GM19372 (cell line): ENCODE data around the gene CUX1.

ENCODE experiments used
- ATAC-seq: cut with Tn5 transposase; IDR thresholded peaks from one replicate; pipeline ENCODE4 v1.9.1; 2021; ENCODE audit warnings: mild to moderate bottlenecking, low read depth, moderate library complexity; ENCODE audit not compliant: unreplicated experiment

Gene CUX1

GRCh38 chr7:102079140-102080018, 262.0 kb downstream of the CUX1 start:
- no peak for ATAC-seq

- no peak for ATAC-seq
These were observed 262.6 kb downstream of the CUX1 start for GRCh38 chr7:102080019-102080433.

- ATAC-seq: no peak
These were observed 263.2 kb downstream of the CUX1 start for GRCh38 chr7:102080434-102081243.

GRCh38 chr7:102081244-102081627, 263.8 kb downstream of the CUX1 start:
- no peak for ATAC-seq

- no peak for ATAC-seq
These were observed 265.4 kb downstream of the CUX1 start for GRCh38 chr7:102082693-102083368.

GRCh38 chr7:102085218-102085772, 267.9 kb downstream of the CUX1 start:
- ATAC-seq: no peak

GRCh38 chr7:102089175-102090098, 272.0 kb downstream of the CUX1 start:
- ATAC-seq: no peak

GRCh38 chr7:102093599-102094315, 276.3 kb downstream of the CUX1 start:
- ATAC-seq: no peak

GRCh38 chr7:102094316-102094650, 276.9 kb downstream of the CUX1 start:
- ATAC-seq: no peak

GRCh38 chr7:102095321-102096011, 278.0 kb downstream of the CUX1 start:
- ATAC-seq: no peak

- ATAC-seq: no peak
These were observed 278.5 kb downstream of the CUX1 start for GRCh38 chr7:102096012-102096332.

GRCh38 chr7:102096706-102097427, 279.4 kb downstream of the CUX1 start:
- ATAC-seq: no peak

GRCh38 chr7:102097601-102098161, 280.3 kb downstream of the CUX1 start:
- ATAC-seq: no peak

GRCh38 chr7:102098986-102099385, 281.6 kb downstream of the CUX1 start:
- no peak for ATAC-seq

- ATAC-seq: no peak
These were observed 282.0 kb downstream of the CUX1 start for GRCh38 chr7:102099474-102099873.

- ATAC-seq: no peak
These were observed 283.7 kb downstream of the CUX1 start for GRCh38 chr7:102101111-102101551.

GRCh38 chr7:102101926-102102325, 284.5 kb downstream of the CUX1 start:
- no peak for ATAC-seq

- no peak for ATAC-seq
These were observed 285.6 kb downstream of the CUX1 start for GRCh38 chr7:102103027-102103372.
